DND-41 (cell line): Measurements from ENCODE around the gene C5orf52.

Source experiments
- ATAC-seq: fragments of 200-7000 bp; cut with Tn5 transposase; 3 replicates; pipeline ENCODE4 v1.9.1; 2021; ENCODE audit warnings: low read depth; ENCODE audit not compliant: insufficient read depth
- DNase-seq: peaks from one replicate; pipeline ENCODE4 v3.0.0-alpha.2; 2020
- H2AFZ ChIP-seq: 2 replicates; pipeline ENCODE4 v1.6.0; 2012; ENCODE audit warnings: low read depth, low read length
- H3K27ac ChIP-seq: 2 replicates; pipeline ENCODE4 v1.5.1; 2012; ENCODE audit warnings: low read length, inconsistent platforms
- H3K27me3 ChIP-seq: fragments of 200-600 bp; sonication (generic); 2 replicates; pipeline ENCODE4 v1.6.0; 2012; ENCODE audit warnings: low read length, mild to moderate bottlenecking, inconsistent platforms; ENCODE audit not compliant: insufficient read depth, poor library complexity
- H3K36me3 ChIP-seq: 2 replicates; pipeline ENCODE4 v1.5.1; 2012; ENCODE audit warnings: low read length, inconsistent platforms; ENCODE audit not compliant: insufficient read depth
- H3K4me1 ChIP-seq: 2 replicates; pipeline ENCODE4 v1.5.1; 2012; ENCODE audit warnings: mild to moderate bottlenecking, low read length; ENCODE audit not compliant: insufficient read depth
- H3K4me2 ChIP-seq: 2 replicates; pipeline ENCODE4 v1.6.0; 2012; ENCODE audit warnings: mild to moderate bottlenecking, moderate library complexity, low read length, inconsistent platforms; ENCODE audit not compliant: insufficient read depth
- H3K4me3 ChIP-seq, 2 experiments: fragments of 200-600 bp in 1 of 2; shearing (Covaris generic) in 1 of 2; 2 replicates each; pipeline ENCODE4 v1.5.1; 2012 to 2016; ENCODE audit warnings: inconsistent platforms in 2 of 2, low read length in 2 of 2, mild to moderate bottlenecking in 2 of 2, low read depth in 1 of 2, moderate library complexity in 1 of 2
- H3K79me2 ChIP-seq: 2 replicates; pipeline ENCODE4 v1.6.0; 2012; ENCODE audit warnings: low read length, inconsistent platforms; ENCODE audit not compliant: insufficient read depth
- H3K9ac ChIP-seq: 2 replicates; pipeline ENCODE4 v1.6.0; 2012; ENCODE audit warnings: low read depth, mild to moderate bottlenecking, inconsistent platforms, low read length, moderate library complexity
- H3K9me3 ChIP-seq: 2 replicates; pipeline ENCODE4 v1.5.1; 2012; ENCODE audit warnings: low read length, moderate library complexity, mild to moderate bottlenecking, inconsistent platforms; ENCODE audit not compliant: insufficient read depth, severe bottlenecking
- H4K20me1 ChIP-seq: 2 replicates; pipeline ENCODE4 v1.6.0; 2012; ENCODE audit warnings: low read length; ENCODE audit not compliant: insufficient read depth
- EZH2 ChIP-seq: IDR thresholded peaks from 3 replicates; pipeline ENCODE4 v1.6.1; 2012; ENCODE audit warnings: borderline replicate concordance, low read depth, mild to moderate bottlenecking, moderate library complexity, low read length, inconsistent platforms; ENCODE audit not compliant: severe bottlenecking
- TF ChIP-seq, protein P1 (sequence below): IDR thresholded peaks from 2 replicates; pipeline ENCODE4 v1.5.1; 2012; ENCODE audit warnings: borderline replicate concordance, low read length, moderate library complexity, mild to moderate bottlenecking; ENCODE audit not compliant: poor library complexity, severe bottlenecking; ENCODE audit errors: extremely low read depth

The C5orf52 gene

DNA sequence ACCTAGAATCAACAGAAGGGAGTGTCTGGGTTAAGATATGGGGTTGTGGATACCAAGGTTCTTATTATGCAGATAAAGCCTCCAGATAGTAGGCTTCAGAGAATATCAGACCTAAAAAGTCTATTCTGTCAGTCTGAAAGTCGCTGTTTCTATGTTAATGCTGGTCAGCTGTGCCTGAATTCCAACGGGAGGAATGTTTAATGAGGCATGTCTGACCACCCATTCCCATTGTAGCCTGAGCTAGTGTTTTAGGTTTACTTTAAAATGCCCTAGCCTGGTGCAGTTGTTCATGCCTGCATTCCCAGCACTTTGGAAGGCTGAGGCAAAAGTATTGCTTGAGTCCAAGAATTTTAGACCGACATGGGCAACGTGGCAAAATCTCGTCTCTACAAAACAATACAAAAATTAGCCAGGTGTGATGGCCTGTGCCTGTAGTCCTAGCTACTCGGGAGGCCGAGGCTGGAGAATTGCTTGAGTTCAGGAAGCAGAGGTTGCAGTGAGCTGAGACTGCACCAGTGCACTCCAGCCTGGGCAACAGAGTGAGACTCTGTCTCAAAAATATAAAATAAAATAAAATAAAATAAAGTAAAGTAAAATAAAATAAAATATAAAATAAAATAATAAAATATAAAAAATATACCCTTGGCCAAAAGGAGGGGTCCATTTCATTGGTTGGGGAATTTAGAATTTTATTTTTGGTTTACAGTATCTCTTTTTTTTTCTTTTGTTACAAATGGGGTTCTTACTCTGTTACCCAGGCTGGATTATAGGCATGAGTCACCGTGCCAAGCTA lies 11.3 kb upstream of the C5orf52 start:
- H3K27ac ChIP-seq = no peak overlapping the region
- peaks cover 32% of the 10 kb centered on the region for H3K9me3 ChIP-seq
- ATAC-seq (no peak), DNase-seq (no peak)
- no peaks in the 10 kb centered on the region for H3K79me2 ChIP-seq
- no peak overlapping the region for H3K4me3 ChIP-seq
- TF ChIP-seq, protein P1, sequence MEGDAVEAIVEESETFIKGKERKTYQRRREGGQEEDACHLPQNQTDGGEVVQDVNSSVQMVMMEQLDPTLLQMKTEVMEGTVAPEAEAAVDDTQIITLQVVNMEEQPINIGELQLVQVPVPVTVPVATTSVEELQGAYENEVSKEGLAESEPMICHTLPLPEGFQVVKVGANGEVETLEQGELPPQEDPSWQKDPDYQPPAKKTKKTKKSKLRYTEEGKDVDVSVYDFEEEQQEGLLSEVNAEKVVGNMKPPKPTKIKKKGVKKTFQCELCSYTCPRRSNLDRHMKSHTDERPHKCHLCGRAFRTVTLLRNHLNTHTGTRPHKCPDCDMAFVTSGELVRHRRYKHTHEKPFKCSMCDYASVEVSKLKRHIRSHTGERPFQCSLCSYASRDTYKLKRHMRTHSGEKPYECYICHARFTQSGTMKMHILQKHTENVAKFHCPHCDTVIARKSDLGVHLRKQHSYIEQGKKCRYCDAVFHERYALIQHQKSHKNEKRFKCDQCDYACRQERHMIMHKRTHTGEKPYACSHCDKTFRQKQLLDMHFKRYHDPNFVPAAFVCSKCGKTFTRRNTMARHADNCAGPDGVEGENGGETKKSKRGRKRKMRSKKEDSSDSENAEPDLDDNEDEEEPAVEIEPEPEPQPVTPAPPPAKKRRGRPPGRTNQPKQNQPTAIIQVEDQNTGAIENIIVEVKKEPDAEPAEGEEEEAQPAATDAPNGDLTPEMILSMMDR = no peak
- TF ChIP-seq EZH2 = no peak
- no peak overlapping the region for H3K4me2 ChIP-seq
- no peaks in the 10 kb centered on the region for H3K27me3 ChIP-seq
- no peak overlapping the region for H2AFZ ChIP-seq
- H4K20me1 ChIP-seq = no peaks in the 10 kb centered on the region
- no peak overlapping the region for H3K9ac ChIP-seq
- H3K4me1 ChIP-seq = no peaks in the 10 kb centered on the region
- H3K36me3 ChIP-seq = no peaks in the 10 kb centered on the region

DNA sequence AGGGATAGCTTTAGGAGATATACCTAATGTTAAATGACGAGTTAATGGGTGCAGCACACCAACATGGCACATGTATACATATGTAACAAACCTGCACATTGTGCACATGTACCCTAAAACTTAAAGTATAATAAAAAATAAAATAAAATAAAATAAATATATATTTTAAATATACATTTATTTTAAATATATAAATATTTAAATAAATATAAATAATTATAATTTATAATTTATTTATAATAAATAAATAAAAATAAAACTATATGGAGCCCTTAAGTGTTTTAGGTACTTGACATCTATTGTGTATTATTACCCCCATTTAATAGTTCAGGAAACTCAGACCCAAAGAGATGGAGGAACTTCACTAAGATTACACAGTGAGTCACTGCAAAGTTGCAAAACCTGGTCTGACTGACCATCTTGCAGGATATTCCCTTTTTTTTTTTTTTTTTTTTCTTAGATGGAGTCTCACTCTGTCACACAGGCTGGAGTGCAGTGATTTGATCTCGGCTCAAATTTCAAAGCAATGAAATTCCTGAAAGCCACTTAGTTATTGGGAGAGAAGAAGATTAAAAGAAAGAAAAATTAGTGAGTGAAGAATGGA lies 5.8 kb upstream of the C5orf52 start:
- Histone ChIP-seq H3K4me2 (no peak overlapping the region), H3K9me3 (peaks cover 5% of the 10 kb centered on the region), H3K36me3 (no peaks in the 10 kb centered on the region), H3K79me2 (no peaks in the 10 kb centered on the region), H3K27me3 (no peaks in the 10 kb centered on the region), H3K4me1 (no peaks in the 10 kb centered on the region), H4K20me1 (no peaks in the 10 kb centered on the region), H2AFZ (no peak overlapping the region), H3K9ac (no peak overlapping the region), H3K4me3 (no peak overlapping the region), H3K27ac (no peak overlapping the region)
- ATAC-seq (no peak), DNase-seq (no peak)
- TF ChIP-seq EZH2 = no peak
- TF ChIP-seq, protein P1 = no peak

DNA sequence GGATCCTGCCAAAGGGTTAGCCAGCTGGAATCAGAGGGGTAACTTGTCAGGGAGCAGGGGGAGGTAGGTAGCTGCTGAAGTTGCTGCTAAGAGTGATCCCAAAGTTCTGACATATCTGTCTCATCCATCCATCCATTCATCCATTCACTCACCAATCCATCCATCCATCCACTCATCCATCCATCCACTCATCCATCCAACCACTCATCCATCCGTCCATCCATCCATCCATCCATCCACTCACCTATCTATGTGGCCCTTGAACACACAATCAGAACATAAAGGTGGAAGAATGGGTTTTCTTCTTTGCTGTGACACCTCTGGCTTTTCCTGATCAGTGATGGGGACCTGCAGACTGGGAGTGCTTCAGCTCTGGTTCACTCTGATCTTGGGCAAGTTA lies 3.0 kb upstream of the C5orf52 start:
- TF ChIP-seq, protein P1 = no peak
- TF ChIP-seq EZH2 = no peak
- Histone ChIP-seq H3K9ac (no peak overlapping the region), H3K36me3 (no peaks in the 10 kb centered on the region), H3K4me1 (no peaks in the 10 kb centered on the region), H3K79me2 (no peaks in the 10 kb centered on the region), H2AFZ (no peak overlapping the region), H3K27ac (no peak overlapping the region), H3K4me2 (no peak overlapping the region), H3K27me3 (no peaks in the 10 kb centered on the region), H4K20me1 (no peaks in the 10 kb centered on the region), H3K9me3 (peaks cover 11% of the 10 kb centered on the region), H3K4me3 (no peak overlapping the region)
- ATAC-seq (no peak), DNase-seq (no peak)
